Mucosa of descending colon (tissue), 3 donors: ENCODE results near the gene TCAP. TPM values are rescaled to one million over a fixed set of nuclear protein-coding genes. Genes with fewer than 3 reads are reported as not detected.
A peak's percentile ranks its signal among the peaks of the same experiment; 100 is the strongest.

ENCODE experiments used
- ATAC-seq: fragments of 200-7000 bp; cut with Tn5 transposase; one replicate; pipeline ENCODE4 v1.9.1; 2020; ENCODE audit warnings: mild to moderate bottlenecking, moderate library complexity
- DNase-seq, 3 donors: peaks; one replicate each; pipeline ENCODE4 v3.0.0-alpha.2; 2020
- H3K36me3 ChIP-seq: fragments of 200-600 bp; one replicate; pipeline ENCODE4 v1.8.0; 2021; ENCODE audit warnings: low read depth, mild to moderate bottlenecking
- H3K4me1 ChIP-seq: fragments of 200-600 bp; one replicate; pipeline ENCODE4 v1.8.0; 2021; ENCODE audit warnings: low read depth, mild to moderate bottlenecking
- H3K4me3 ChIP-seq: fragments of 200-600 bp; one replicate; pipeline ENCODE4 v1.8.0; 2021; ENCODE audit warnings: mild to moderate bottlenecking
- H3K9me3 ChIP-seq: fragments of 200-600 bp; one replicate; pipeline ENCODE4 v1.8.0; 2021; ENCODE audit warnings: mild to moderate bottlenecking
- intact Hi-C, 2 donors: fragments of 100-400 bp; cut with DNase I in 1 of 2; cut with micrococcal nuclease in 1 of 2; formaldehyde crosslinking; loops; one replicate each; pipeline versions ENCODE4 v1.11.0 to v1.11.1; 2022; cut with DNase I, micrococcal nuclease
- total RNA-seq, 3 donors: library from RNA; stranded (reverse); fragmentation: NEBNext Ultra II Directional in 2 of 3; extraction: Animal tissue kit (Norgen Biotek cat#: 25700) in 2 of 3; gene quantifications; one replicate each; pipeline versions ENCODE4 v1.2.1 to v1.2.4, GENCODE V29; 2021 to 2023
- TF ChIP-seq, protein P1 (sequence below): fragments of 200-600 bp; IDR thresholded peaks from one replicate; pipeline ENCODE4 v1.8.0; 2022; ENCODE audit warnings: antibody characterized with exemption, mild to moderate bottlenecking
- donor health status: DM: no; HTN: no; CAD: no; lungs with moderate emphysema.
- donor health status: DM: no; HTN: no; CAD: no.
- donor health status: DM: no; HTN: yes; CAD: no.

TCAP gene
- total RNA-seq, 3 donors from 2014 or later: 0.96 to 3.4 (median 1.5) TPM

DNA sequence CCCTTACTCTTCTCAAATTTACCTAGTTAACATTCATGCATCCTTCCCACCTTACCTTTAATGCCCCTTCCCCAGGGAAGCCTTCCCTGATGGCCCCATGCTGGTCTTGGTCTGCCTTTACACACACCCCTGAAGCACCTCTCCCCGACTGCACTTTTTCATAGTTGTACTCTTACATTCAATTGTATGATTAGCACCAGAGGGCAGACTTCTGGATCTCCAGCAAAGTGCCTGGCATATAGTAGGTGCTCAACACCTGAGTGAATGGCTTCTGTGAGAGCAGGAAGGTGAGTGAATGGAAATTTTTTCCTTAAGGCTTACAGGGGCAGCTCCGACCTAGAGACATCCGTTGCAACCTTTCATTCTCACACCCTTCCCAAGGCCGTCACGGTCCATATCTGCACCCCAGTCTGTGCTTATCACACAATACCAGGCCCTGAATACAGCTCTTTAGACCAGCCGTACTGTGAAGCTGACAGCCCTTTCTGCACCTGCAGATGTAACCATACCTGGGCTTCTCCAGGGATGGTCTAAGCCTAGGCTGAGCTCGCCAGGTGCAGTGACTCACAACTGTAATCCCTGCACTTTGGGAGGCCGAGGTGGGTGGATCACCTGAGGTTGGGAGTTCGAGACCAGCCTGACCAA, 18.3 kb downstream of the TCAP start:
- no peaks in the 10 kb centered on the region for H3K9me3 ChIP-seq
- DNase-seq (no peak), ATAC-seq (no peak)
- no peaks in the 10 kb centered on the region for H3K36me3 ChIP-seq
- TF ChIP-seq, protein P1, sequence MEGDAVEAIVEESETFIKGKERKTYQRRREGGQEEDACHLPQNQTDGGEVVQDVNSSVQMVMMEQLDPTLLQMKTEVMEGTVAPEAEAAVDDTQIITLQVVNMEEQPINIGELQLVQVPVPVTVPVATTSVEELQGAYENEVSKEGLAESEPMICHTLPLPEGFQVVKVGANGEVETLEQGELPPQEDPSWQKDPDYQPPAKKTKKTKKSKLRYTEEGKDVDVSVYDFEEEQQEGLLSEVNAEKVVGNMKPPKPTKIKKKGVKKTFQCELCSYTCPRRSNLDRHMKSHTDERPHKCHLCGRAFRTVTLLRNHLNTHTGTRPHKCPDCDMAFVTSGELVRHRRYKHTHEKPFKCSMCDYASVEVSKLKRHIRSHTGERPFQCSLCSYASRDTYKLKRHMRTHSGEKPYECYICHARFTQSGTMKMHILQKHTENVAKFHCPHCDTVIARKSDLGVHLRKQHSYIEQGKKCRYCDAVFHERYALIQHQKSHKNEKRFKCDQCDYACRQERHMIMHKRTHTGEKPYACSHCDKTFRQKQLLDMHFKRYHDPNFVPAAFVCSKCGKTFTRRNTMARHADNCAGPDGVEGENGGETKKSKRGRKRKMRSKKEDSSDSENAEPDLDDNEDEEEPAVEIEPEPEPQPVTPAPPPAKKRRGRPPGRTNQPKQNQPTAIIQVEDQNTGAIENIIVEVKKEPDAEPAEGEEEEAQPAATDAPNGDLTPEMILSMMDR: no peak
- no peak overlapping the region for H3K4me3 ChIP-seq
- intact Hi-C loops: no loop called here
- peaks cover 26% of the 10 kb centered on the region for H3K4me1 ChIP-seq

DNA sequence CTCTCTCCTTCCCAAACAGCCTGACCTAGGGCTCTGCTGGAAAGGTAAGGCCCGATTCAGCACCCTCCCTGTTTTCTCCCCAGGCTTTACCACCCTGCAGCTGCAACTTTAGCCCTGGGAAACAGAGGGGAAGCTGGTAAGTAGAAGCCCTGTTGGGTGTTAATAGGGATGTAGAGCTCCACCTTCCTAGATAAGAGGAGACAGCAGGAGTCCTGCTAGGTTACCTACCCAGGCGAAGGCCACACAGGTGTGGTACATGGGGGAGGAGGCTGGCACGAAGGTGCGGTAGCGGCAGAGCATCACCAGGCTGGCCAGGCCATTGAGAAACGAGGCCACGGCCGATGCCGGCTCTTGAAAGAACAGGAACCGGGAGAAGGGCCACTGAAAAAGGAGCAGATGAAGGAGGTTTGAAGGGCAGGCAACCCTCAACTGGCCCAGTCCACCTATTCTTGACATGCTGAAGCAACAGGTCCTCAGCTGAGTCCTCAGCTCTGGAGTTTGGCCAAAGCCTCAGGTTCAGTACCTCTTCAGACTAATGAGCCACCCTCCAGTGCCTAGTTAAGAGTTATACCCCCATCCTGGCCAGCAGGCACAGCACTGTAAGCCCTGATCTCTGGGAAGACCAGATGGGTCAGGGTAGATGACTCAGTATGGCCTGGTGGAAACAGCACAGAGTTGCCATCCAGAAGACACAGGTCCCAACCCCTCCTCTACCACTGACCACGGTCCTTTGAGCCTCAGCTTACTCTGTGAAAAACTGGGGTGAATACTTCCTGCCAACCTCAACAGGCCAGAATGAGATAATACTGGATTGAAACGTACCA, 19.4 kb downstream of the TCAP start:
- no peak overlapping the region for H3K4me3 ChIP-seq
- H3K9me3 ChIP-seq: no peaks in the 10 kb centered on the region
- intact Hi-C loops: no loop called here
- TF ChIP-seq, protein P1: no peak
- H3K4me1 ChIP-seq: peaks cover 22% of the 10 kb centered on the region
- ATAC-seq (no peak), DNase-seq (peak in 2 of 3 donors; percentile 16 to 48)
- no peaks in the 10 kb centered on the region for H3K36me3 ChIP-seq

DNA sequence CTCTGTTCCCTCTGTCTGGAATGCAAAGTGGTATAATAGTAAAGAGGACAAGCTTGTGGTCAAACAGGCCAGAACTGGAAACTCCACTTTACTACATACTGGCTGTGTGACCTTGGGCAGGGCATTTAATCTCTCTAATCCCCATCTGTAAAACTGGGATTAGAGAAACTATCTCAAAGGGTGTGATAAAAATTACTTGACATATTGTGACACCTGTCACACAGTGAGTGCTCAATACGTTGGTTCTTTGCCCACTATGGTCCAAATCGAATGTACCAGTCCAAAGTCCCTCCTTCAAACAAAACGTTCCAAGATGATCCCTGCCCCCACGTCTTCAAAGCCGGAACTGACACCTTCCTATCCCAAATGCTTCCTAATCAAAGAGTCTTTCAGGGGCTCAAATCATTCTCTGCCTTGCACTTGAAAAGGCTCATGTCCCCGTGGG, 22.0 kb downstream of the TCAP start:
- Histone ChIP-seq H3K4me3 (no peak overlapping the region), H3K36me3 (no peaks in the 10 kb centered on the region), H3K4me1 (peaks cover 14% of the 10 kb centered on the region), H3K9me3 (no peaks in the 10 kb centered on the region)
- TF ChIP-seq, protein P1: no peak
- ATAC-seq: peak; percentile 21
- DNase-seq: peak in 1 of 3 donors; percentile 34
- intact Hi-C loops: no loop called here

DNA sequence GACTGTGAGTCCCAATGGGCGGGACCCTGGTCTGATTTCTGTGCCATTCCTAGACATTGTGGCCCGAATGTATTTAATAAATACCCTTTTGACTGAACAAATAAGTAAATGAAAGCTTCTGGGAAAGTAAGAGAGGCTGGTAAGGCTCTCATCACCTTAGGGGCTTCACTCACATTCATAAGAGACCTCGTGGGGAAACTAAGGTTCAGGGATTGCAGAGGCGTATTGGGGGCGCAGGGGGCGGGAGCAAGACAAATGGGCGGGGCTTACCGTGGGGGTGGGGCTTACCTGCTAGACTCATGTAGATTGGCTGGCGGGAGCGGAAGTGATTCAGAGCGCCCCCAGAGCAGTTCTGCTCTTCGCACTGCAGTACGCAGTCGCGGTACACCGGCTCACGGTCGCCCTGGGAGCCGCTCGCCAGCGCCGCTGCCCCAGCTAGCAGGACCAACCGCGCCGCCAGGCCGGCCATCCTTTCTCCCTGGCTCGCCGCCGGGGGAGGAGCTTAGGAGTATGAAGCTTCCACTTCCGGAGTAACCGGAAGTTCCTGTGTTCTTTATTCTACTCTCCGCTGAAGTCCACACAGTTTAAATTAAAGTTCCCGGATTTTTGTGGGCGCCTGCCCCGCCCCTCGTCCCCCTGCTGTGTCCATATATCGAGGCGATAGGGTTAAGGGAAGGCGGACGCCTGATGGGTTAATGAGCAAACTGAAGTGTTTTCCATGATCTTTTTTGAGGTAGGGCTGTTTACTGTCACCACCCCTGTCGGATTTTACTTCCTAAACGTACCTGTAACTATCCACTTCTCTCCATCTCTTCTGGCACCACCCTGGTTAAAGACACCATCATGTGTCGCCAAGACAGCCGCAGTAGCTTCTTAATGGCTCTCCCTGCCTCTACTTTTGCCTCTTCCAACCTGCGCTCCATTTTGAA, 22.7 kb downstream of the TCAP start, which contains the start of gene PGAP3:
PGAP3 (minus strand) TSS at position 512 of the 929 bp plus-strand sequence; CDS start at position 469, 43 bp downstream.
- intact Hi-C loops: no loop called here
- TF ChIP-seq, protein P1: no peak
- peak within 1 kb of the TSS; percentile 33 for H3K4me3 ChIP-seq

DNA sequence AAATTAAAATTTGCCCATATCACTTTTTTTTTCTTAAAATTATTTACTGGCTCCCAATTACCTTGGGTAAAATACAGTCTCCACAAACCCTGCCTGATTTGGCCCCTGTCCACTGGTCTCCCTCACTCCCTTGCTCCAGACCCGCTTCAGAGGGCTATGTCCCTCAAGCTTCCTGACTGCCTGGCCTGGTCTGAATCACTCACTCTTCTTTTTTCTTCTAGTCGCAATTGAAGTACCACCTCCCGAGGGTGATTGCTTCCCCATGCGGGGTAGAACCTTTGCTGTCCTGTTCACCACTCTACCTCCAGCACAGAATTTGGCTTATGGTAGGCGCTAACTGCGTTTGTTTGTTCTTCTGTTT, 23.3 kb downstream of the TCAP start:
- DNase-seq (peak in 2 of 3 donors; percentile 17 to 32), ATAC-seq (peak; percentile 15)
- peaks cover 14% of the 10 kb centered on the region for H3K4me1 ChIP-seq
- H3K4me3 ChIP-seq: peak overlapping the region; percentile 33
- intact Hi-C loops: no loop called here
- no peaks in the 10 kb centered on the region for H3K36me3 ChIP-seq
- H3K9me3 ChIP-seq: no peaks in the 10 kb centered on the region
- TF ChIP-seq, protein P1: no peak

More for the DNA sequence above, 22.7 kb downstream of the TCAP start, which contains the start of gene PGAP3:
- H3K36me3 ChIP-seq: no peaks in the 10 kb centered on the region
- DNase-seq: peak; percentile 89 to 95 (median 93)
- H3K9me3 ChIP-seq: no peaks in the 10 kb centered on the region
- peak; percentile 95 for ATAC-seq
- peaks cover 14% of the 10 kb centered on the region for H3K4me1 ChIP-seq
